HG03280 (cell line): ENCODE results near the gene GBP4.

Experiments
- ATAC-seq: cut with Tn5 transposase; IDR thresholded peaks from one replicate; pipeline ENCODE4 v1.9.1; 2021; ENCODE audit warnings: mild to moderate bottlenecking, moderate library complexity; ENCODE audit not compliant: unreplicated experiment

Gene GBP4

GRCh38 chr1:89172468-89173143 is 26.1 kb downstream of the GBP4 start:
- ATAC-seq, result no peak

- ATAC-seq, result no peak
Measured at GRCh38 chr1:89171067-89171438, 27.7 kb downstream of the GBP4 start.

GRCh38 chr1:89170170-89171066 is 28.3 kb downstream of the GBP4 start:
- ATAC-seq, result no peak

- no peak for ATAC-seq
Measured at GRCh38 chr1:89169166-89169565, 29.6 kb downstream of the GBP4 start.

- ATAC-seq, result no peak
Measured at GRCh38 chr1:89167590-89168230, 31.0 kb downstream of the GBP4 start.

GRCh38 chr1:89166705-89167104 is 32.0 kb downstream of the GBP4 start:
- ATAC-seq, result no peak

GRCh38 chr1:89165811-89166210 is 32.9 kb downstream of the GBP4 start:
- ATAC-seq, result no peak

- ATAC-seq, result no peak
Measured at GRCh38 chr1:89151047-89151446, 47.7 kb downstream of the GBP4 start.

- ATAC-seq, result no peak
Measured at GRCh38 chr1:89149976-89150375, 48.8 kb downstream of the GBP4 start.

- ATAC-seq, result no peak
Measured at GRCh38 chr1:89149229-89149628, 49.5 kb downstream of the GBP4 start.

GRCh38 chr1:89147678-89148658 is 50.8 kb downstream of the GBP4 start:
- no peak for ATAC-seq

- ATAC-seq, result no peak
Measured at GRCh38 chr1:89146721-89147120, 52.0 kb downstream of the GBP4 start.

- no peak for ATAC-seq
Measured at GRCh38 chr1:89143484-89143883, 55.3 kb downstream of the GBP4 start.

- no peak for ATAC-seq
Measured at GRCh38 chr1:89142160-89142559, 56.6 kb downstream of the GBP4 start.

GRCh38 chr1:89133747-89134146 is 65.0 kb downstream of the GBP4 start:
- no peak for ATAC-seq
